Measurements from ENCODE around the gene TMEM187. TPM values are rescaled to one million over a fixed set of nuclear protein-coding genes. Genes with fewer than 3 reads are reported as not detected.
A peak's percentile ranks its signal among the peaks of the same experiment; 100 is the strongest.

Gene TMEM187
- total and polyA plus RNA-seq, 10 of the 15 experiments (the other 5 are each of a cell fraction or from before 2014, with no cell fraction given): 0.45 to 8.5 (median 4.1) TPM

GRCh38 chrX:154010330-154011087 is 38.0 kb downstream of the TMEM187 start:
- Histone ChIP-seq H3K4me2 (ENCODE audit: control insufficient read depth, insufficient read depth) (no peak overlapping the region), H3K9me3 (replicated peaks; ENCODE audit: control insufficient read depth, insufficient read depth, low read length) (no peaks in the 10 kb centered on the region), H2AFZ (ENCODE audit: control insufficient read depth, low read depth, low read length) (no peak overlapping the region), H3K27ac (ENCODE audit: control insufficient read depth, insufficient read depth) (no peak overlapping the region), H3K9ac (ENCODE audit: control insufficient read depth, insufficient read depth, low read length) (no peak overlapping the region), H3K4me1 (ENCODE audit: control insufficient read depth, insufficient read depth, low read length) (peaks cover 9% of the 10 kb centered on the region), H4K20me1 (ENCODE audit: control insufficient read depth, insufficient read depth) (no peaks in the 10 kb centered on the region), H3K36me3 (ENCODE audit: control insufficient read depth in 2 of 2, insufficient read depth in 2 of 2, low read length in 1 of 2) (no peaks in the 10 kb centered on the region; a peak in 3 of 4 replicates), H3K4me3 (no peak overlapping the region), H3K27me3 (replicated peaks in 1 of 2; ENCODE audit: control insufficient read depth in 2 of 2, insufficient read depth in 2 of 2, low read length in 1 of 2) (no peaks in the 10 kb centered on the region), H3K79me2 (ENCODE audit: control insufficient read depth, insufficient read depth, low read length) (no peaks in the 10 kb centered on the region; the same call in none of the 2 replicates)
- WGBS (ENCODE audit: insufficient coverage, insufficient replicate concordance, low lambda C conversion rate, missing lambda C conversion rate): 69% methylated on average over 18 of the region's 18 CpGs
- FAIRE-seq: no peak
- BruUV-seq (replicated peaks): TSS peak; percentile 73
- no peak for DNase-seq (ENCODE audit: low read depth, low spot score)
- POLR2A ChIA-PET: interaction anchor here (0.9 to 1.3 kb wide), 2 partner anchors 8 to 17 kb away, joined by 3 read pairs; no protein-coding TSS in a partner anchor
- TF ChIP-seq MEF2A (IDR thresholded peaks at IDR 0.05; ENCODE audit: insufficient read depth, low read depth, low read length): no peak
- TF ChIP-seq POLR2A (IDR thresholded peaks at IDR 0.05; ENCODE audit: low read depth, low read length): peak; percentile 37; the same call in 1 of the 2 replicates
- SMC1A ChIA-PET (ENCODE audit: uncharacterized antibody, unreplicated experiment): interaction anchor here (0.8 to 2.5 kb wide), 3 partner anchors 7 to 34 kb away, joined by 3 to 7 read pairs (median 4); no protein-coding TSS in a partner anchor
- CTCF ChIA-PET: interaction anchor here (0.9 to 5.6 kb wide), 3 partner anchors 8 to 42 kb away, joined by 3 to 35 read pairs (median 4); partner anchors contain the start of genes HCFC1 and IRAK1
- intact Hi-C loops (cut with micrococcal nuclease; ENCODE audit: unreplicated experiment): loop anchor here (5.0 kb wide), 1 partner anchor 42 kb away; no protein-coding TSS in a partner anchor
- ATAC-seq: no peak
- RAD21 ChIA-PET (ENCODE audit: unreplicated experiment): interaction anchor here (0.6 to 1.5 kb wide), 3 partner anchors 9 to 252 kb away, joined by 3 read pairs; no protein-coding TSS in a partner anchor
- in situ Hi-C loops (cut with MboI): no loop called here

- WGBS (ENCODE audit: insufficient coverage, insufficient replicate concordance, low lambda C conversion rate, missing lambda C conversion rate): 54% methylated on average over 16 of the region's 18 CpGs
- no peaks in the 10 kb centered on the region for H3K9me3 ChIP-seq (replicated peaks; ENCODE audit: control insufficient read depth, insufficient read depth, low read length)
- peaks cover 9% of the 10 kb centered on the region for H3K4me1 ChIP-seq (ENCODE audit: control insufficient read depth, insufficient read depth, low read length)
- H3K4me2 ChIP-seq (ENCODE audit: control insufficient read depth, insufficient read depth): no peak overlapping the region
- intact Hi-C loops (cut with micrococcal nuclease; ENCODE audit: unreplicated experiment): loop anchor here (5.0 kb wide), 1 partner anchor 41 kb away; no protein-coding TSS in a partner anchor
- FAIRE-seq (no peak), DNase-seq (ENCODE audit: low read depth, low spot score) (no peak), ATAC-seq (no peak)
- POLR2A ChIA-PET: no interaction called here
- no peak overlapping the region for H3K4me3 ChIP-seq
- no TSS peak for BruUV-seq (replicated peaks)
- no peak overlapping the region for H3K9ac ChIP-seq (ENCODE audit: control insufficient read depth, insufficient read depth, low read length)
- no peak overlapping the region for H2AFZ ChIP-seq (ENCODE audit: control insufficient read depth, low read depth, low read length)
- peaks cover 5% of the 10 kb centered on the region for H3K79me2 ChIP-seq (ENCODE audit: control insufficient read depth, insufficient read depth, low read length)
- H4K20me1 ChIP-seq (ENCODE audit: control insufficient read depth, insufficient read depth): no peaks in the 10 kb centered on the region
- TF ChIP-seq JUND (IDR thresholded peaks at IDR 0.05; ENCODE audit: low read depth, low read length): no peak
- TF ChIP-seq POLR2A (IDR thresholded peaks at IDR 0.05; ENCODE audit: low read depth, low read length): peak; percentile 71
- peaks cover 0 to 5% of the 10 kb centered on the region in 2 experiments; a peak in 3 of 4 replicates for H3K36me3 ChIP-seq (ENCODE audit: control insufficient read depth in 2 of 2, insufficient read depth in 2 of 2, low read length in 1 of 2)
- CTCF ChIA-PET: interaction anchor here (0.8 to 5.6 kb wide), 8 partner anchors 8 to 43 kb away, joined by 4 to 35 read pairs (median 6); partner anchors contain the start of genes HCFC1 and IRAK1
- no peak overlapping the region for H3K27ac ChIP-seq (ENCODE audit: control insufficient read depth, insufficient read depth)
- in situ Hi-C loops (cut with MboI): no loop called here
- H3K27me3 ChIP-seq (replicated peaks in 1 of 2; ENCODE audit: control insufficient read depth in 2 of 2, insufficient read depth in 2 of 2, low read length in 1 of 2): no peaks in the 10 kb centered on the region
- SMC1A ChIA-PET (ENCODE audit: uncharacterized antibody, unreplicated experiment): interaction anchor here (0.8 to 1.3 kb wide), 3 partner anchors 8 to 35 kb away, joined by 3 to 4 read pairs (median 3); no protein-coding TSS in a partner anchor
- RAD21 ChIA-PET (ENCODE audit: unreplicated experiment): interaction anchor here (1.5 to 2.6 kb wide), 2 partner anchors 10 to 64 kb away, joined by 3 to 7 read pairs; no protein-coding TSS in a partner anchor
Observed at GRCh38 chrX:154011376-154012335, 39.1 kb downstream of the TMEM187 start.

Measured in GM12878 (cell line).